Endodermal cell (in vitro differentiated cells): Measurements from ENCODE around the gene TTC34. TPM values are rescaled to one million over a fixed set of nuclear protein-coding genes. Genes with fewer than 3 reads are reported as not detected.

Source experiments
- DNase-seq: peaks from one replicate; pipeline ENCODE4 v3.0.0-alpha.2; 2017
- H3K27ac ChIP-seq: 2 replicates; pipeline ENCODE4 v1.5.1; 2013; ENCODE audit warnings: mild to moderate bottlenecking, low read depth, low read length, moderate library complexity
- H3K27me3 ChIP-seq: 2 replicates; pipeline ENCODE4 v1.6.1; 2013; ENCODE audit warnings: mild to moderate bottlenecking, low read length, moderate library complexity; ENCODE audit not compliant: insufficient read depth, control insufficient read depth, poor library complexity, severe bottlenecking
- H3K36me3 ChIP-seq: 2 replicates; pipeline ENCODE4 v1.7.0; 2013; ENCODE audit warnings: mild to moderate bottlenecking, low read length, moderate library complexity; ENCODE audit not compliant: control insufficient read depth, insufficient read depth
- H3K4me1 ChIP-seq: one replicate; pipeline ENCODE4 v1.7.0; 2013; ENCODE audit warnings: low read length; ENCODE audit not compliant: control insufficient read depth, insufficient read depth
- H3K4me3 ChIP-seq: 2 replicates; pipeline ENCODE4 v1.5.1; 2013; ENCODE audit warnings: mild to moderate bottlenecking, low read length, moderate library complexity
- H3K9ac ChIP-seq: 2 replicates; pipeline ENCODE4 v1.6.1; 2013; ENCODE audit warnings: mild to moderate bottlenecking, low read length, moderate library complexity; ENCODE audit not compliant: poor library complexity, severe bottlenecking; ENCODE audit errors: extremely low read depth
- H3K9me3 ChIP-seq: 2 replicates; pipeline ENCODE4 v1.6.1; 2013; ENCODE audit warnings: mild to moderate bottlenecking, low read length, moderate library complexity; ENCODE audit not compliant: control insufficient read depth
- H3K27ac Mint-ChIP-seq: 2 replicates; pipeline ENCODE4 v1.8.0; 2020; ENCODE audit warnings: mixed read lengths
- H3K27me3 Mint-ChIP-seq: 2 replicates; pipeline ENCODE4 v1.8.0; 2021; ENCODE audit warnings: mild to moderate bottlenecking, mixed read lengths; ENCODE audit not compliant: insufficient read depth
- H3K36me3 Mint-ChIP-seq: 2 replicates; pipeline ENCODE4 v1.8.0; 2020; ENCODE audit warnings: low read depth, mixed read lengths
- H3K4me1 Mint-ChIP-seq: 2 replicates; pipeline ENCODE4 v1.8.0; 2020; ENCODE audit warnings: mixed read lengths
- H3K4me3 Mint-ChIP-seq: 2 replicates; pipeline ENCODE4 v1.8.0; 2020; ENCODE audit warnings: mild to moderate bottlenecking, moderate library complexity, mixed read lengths
- H3K9me3 Mint-ChIP-seq: 2 replicates; pipeline ENCODE4 v1.8.0; 2020; ENCODE audit warnings: mild to moderate bottlenecking, mixed read lengths
- CTCF ChIP-seq: fragments of 200-600 bp; sonication (generic); conservative IDR thresholded peaks from 2 replicates; pipeline ENCODE4 v1.5.0; 2021; ENCODE audit warnings: antibody characterized with exemption, mild to moderate bottlenecking
- WGBS, 2 experiments: methylation state at CpG; one replicate each; pipeline versions ENCODE4 v1.1.5 to v1.1.7; 2013; ENCODE audit warnings: missing lambda C conversion rate in 2 of 2, mixed read lengths in 1 of 2; ENCODE audit not compliant: insufficient coverage in 1 of 2, insufficient read length in 1 of 2; 5-methylcytosine and 5-hydroxymethylcytosine counted together
- total RNA-seq, 2 donors: library from RNA; stranded (reverse); fragmentation: NEBNext Ultra II Directional in 1 of 2; extraction: Animal tissue kit (Norgen Biotek cat#: 25700) in 1 of 2; gene quantifications; 2 replicates in 1 of 2; 3 replicates in 1 of 2; pipeline ENCODE4 v1.2.1, GENCODE V29; 2021

Gene TTC34
- total RNA-seq, 2 donors from 2014 or later = 2.4 to 3.1 TPM

- Mint-ChIP-seq H3K4me1 (no peaks in the 10 kb centered on the region), H3K27ac (no peak overlapping the region), H3K9me3 (peaks cover 94% of the 10 kb centered on the region), H3K27me3 (peaks cover 1% of the 10 kb centered on the region), H3K4me3 (no peak overlapping the region), H3K36me3 (no peaks in the 10 kb centered on the region)
- H3K27me3 ChIP-seq = no peaks in the 10 kb centered on the region
- no peak overlapping the region for H3K4me3 ChIP-seq
- 87 to 93% methylated on average over 11 to 15 of the region's 15 CpGs for WGBS, 2 experiments
- no peak for DNase-seq
- no peak for TF ChIP-seq CTCF
- H3K9me3 ChIP-seq = peaks cover 23% of the 10 kb centered on the region
- H3K4me1 ChIP-seq = no peaks in the 10 kb centered on the region
- H3K9ac ChIP-seq = no peak overlapping the region
- no peaks in the 10 kb centered on the region for H3K36me3 ChIP-seq
- no peak overlapping the region for H3K27ac ChIP-seq
These were observed 32.6 kb upstream of the TTC34 start for GRCh38 chr1:2834146-2834475.

GRCh38 chr1:2833454-2834145 is 32.1 kb upstream of the TTC34 start:
- no peaks in the 10 kb centered on the region for H3K36me3 Mint-ChIP-seq
- no peak overlapping the region for H3K9ac ChIP-seq
- no peaks in the 10 kb centered on the region for H3K4me1 ChIP-seq
- H3K27me3 Mint-ChIP-seq = peaks cover 1% of the 10 kb centered on the region
- no peak overlapping the region for H3K4me3 ChIP-seq
- H3K27me3 ChIP-seq = no peaks in the 10 kb centered on the region
- TF ChIP-seq CTCF = no peak
- H3K27ac ChIP-seq = no peak overlapping the region
- H3K27ac Mint-ChIP-seq = no peak overlapping the region
- peaks cover 19% of the 10 kb centered on the region for H3K9me3 ChIP-seq
- peaks cover 94% of the 10 kb centered on the region for H3K9me3 Mint-ChIP-seq
- DNase-seq = no peak
- WGBS, 2 experiments = 86% methylated on average over 13 to 20 of the region's 20 CpGs
- no peaks in the 10 kb centered on the region for H3K36me3 ChIP-seq
- H3K4me3 Mint-ChIP-seq = no peak overlapping the region
- no peaks in the 10 kb centered on the region for H3K4me1 Mint-ChIP-seq

GRCh38 chr1:2832506-2833453 is 31.3 kb upstream of the TTC34 start:
- DNase-seq = no peak
- Histone ChIP-seq H3K27me3 (no peaks in the 10 kb centered on the region), H3K27ac (no peak overlapping the region), H3K9me3 (peaks cover 16% of the 10 kb centered on the region), H3K4me1 (no peaks in the 10 kb centered on the region), H3K36me3 (no peaks in the 10 kb centered on the region), H3K9ac (no peak overlapping the region), H3K4me3 (no peak overlapping the region)
- TF ChIP-seq CTCF = no peak
- no peak overlapping the region for H3K27ac Mint-ChIP-seq
- H3K9me3 Mint-ChIP-seq = peaks cover 95% of the 10 kb centered on the region
- no peaks in the 10 kb centered on the region for H3K4me1 Mint-ChIP-seq
- WGBS, 2 experiments = 89 to 90% methylated on average over 19 to 28 of the region's 28 CpGs
- peaks cover 1% of the 10 kb centered on the region for H3K36me3 Mint-ChIP-seq
- no peak overlapping the region for H3K4me3 Mint-ChIP-seq
- peaks cover 1% of the 10 kb centered on the region for H3K27me3 Mint-ChIP-seq
